ENCODE results near the gene TREML2.

DNA sequence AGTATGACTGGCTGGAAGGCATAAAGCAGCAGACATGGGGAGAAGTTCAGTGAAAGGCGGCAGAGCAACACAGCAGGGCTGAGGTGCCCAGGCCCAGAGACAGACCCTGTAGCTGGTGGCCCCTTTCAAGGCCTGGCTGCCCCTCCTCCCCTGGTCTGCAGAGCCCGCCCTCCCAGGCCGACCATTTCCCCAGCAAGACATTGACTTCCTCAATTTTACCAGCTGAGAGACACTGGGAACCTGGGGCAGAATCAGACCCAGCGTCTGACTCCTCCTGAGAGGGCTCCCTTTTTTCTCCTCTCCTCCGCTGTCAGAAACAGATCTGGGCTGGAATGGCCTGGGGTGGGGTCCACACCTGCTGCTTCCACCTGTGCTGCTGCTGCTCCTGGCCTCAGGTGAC is 27.1 kb upstream of the TREML2 start, which contains the start of gene TREML4:
- no peak for TF ChIP-seq POLR2A (IDR thresholded peaks at IDR 0.05)
- TF ChIP-seq, protein P1, sequence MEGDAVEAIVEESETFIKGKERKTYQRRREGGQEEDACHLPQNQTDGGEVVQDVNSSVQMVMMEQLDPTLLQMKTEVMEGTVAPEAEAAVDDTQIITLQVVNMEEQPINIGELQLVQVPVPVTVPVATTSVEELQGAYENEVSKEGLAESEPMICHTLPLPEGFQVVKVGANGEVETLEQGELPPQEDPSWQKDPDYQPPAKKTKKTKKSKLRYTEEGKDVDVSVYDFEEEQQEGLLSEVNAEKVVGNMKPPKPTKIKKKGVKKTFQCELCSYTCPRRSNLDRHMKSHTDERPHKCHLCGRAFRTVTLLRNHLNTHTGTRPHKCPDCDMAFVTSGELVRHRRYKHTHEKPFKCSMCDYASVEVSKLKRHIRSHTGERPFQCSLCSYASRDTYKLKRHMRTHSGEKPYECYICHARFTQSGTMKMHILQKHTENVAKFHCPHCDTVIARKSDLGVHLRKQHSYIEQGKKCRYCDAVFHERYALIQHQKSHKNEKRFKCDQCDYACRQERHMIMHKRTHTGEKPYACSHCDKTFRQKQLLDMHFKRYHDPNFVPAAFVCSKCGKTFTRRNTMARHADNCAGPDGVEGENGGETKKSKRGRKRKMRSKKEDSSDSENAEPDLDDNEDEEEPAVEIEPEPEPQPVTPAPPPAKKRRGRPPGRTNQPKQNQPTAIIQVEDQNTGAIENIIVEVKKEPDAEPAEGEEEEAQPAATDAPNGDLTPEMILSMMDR (IDR thresholded peaks at IDR 0.05): no peak
